ENCODE data around the gene ARL2BP.

DNA sequence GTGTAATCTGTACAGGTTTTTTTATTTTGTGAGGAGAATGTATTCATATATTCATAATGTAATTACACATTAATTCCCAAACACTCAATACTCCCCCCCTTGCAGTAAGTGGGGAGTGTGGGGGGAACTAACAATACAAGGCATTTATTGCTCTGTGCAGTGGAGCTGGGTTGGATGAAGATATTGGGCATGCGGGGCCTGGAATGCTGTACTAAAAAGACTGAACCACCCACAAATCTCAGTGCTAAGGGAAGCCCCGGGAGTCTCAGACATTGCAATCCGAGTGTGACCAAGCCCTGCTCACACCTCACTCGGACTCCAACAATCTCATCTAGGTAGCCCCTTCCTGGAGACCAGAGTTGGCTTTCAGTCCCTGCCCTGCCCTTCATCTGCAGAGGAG, 33.4 kb downstream of the ARL2BP start:
- TF ChIP-seq EZH2 (IDR thresholded peaks at IDR 0.05) = no peak
- no peak for TF ChIP-seq POLR2AphosphoS5 (IDR thresholded peaks at IDR 0.05; ENCODE audit: borderline replicate concordance, low read depth, low read length)

All from SK-N-MC (cell line).